ENCODE data around the gene SIGLEC1. TPM values are rescaled to one million over a fixed set of nuclear protein-coding genes. Genes with fewer than 3 reads are reported as not detected.
A peak's percentile ranks its signal among the peaks of the same experiment; 100 is the strongest.

SIGLEC1 gene
- total RNA-seq, 3 donors from 2014 or later = 0.05 TPM

GRCh38 chr20:3738111-3739053 is 26.0 kb upstream of the SIGLEC1 start:
- no peak overlapping the region for H3K4me3 Mint-ChIP-seq
- H3K9me3 Mint-ChIP-seq = no peaks in the 10 kb centered on the region
- no peaks in the 10 kb centered on the region for H3K4me1 Mint-ChIP-seq (ENCODE audit: low read depth)
- H3K27me3 Mint-ChIP-seq (ENCODE audit: low read depth) = peaks cover 8% of the 10 kb centered on the region
- no peaks in the 10 kb centered on the region for H3K36me3 Mint-ChIP-seq (ENCODE audit: insufficient read depth)
- ATAC-seq (no peak), DNase-seq (no peak)

GRCh38 chr20:3735768-3736167 is 23.4 kb upstream of the SIGLEC1 start:
- Mint-ChIP-seq H3K4me3 (no peak overlapping the region), H3K36me3 (ENCODE audit: insufficient read depth) (no peaks in the 10 kb centered on the region), H3K9me3 (no peaks in the 10 kb centered on the region), H3K27me3 (ENCODE audit: low read depth) (peaks cover 27% of the 10 kb centered on the region), H3K4me1 (ENCODE audit: low read depth) (no peaks in the 10 kb centered on the region)
- DNase-seq (no peak), ATAC-seq (no peak)

- no peak overlapping the region for H3K4me3 Mint-ChIP-seq
- H3K36me3 Mint-ChIP-seq (ENCODE audit: insufficient read depth) = no peaks in the 10 kb centered on the region
- no peaks in the 10 kb centered on the region for H3K9me3 Mint-ChIP-seq
- no peak for ATAC-seq
- H3K27me3 Mint-ChIP-seq (ENCODE audit: low read depth) = peaks cover 35% of the 10 kb centered on the region
- no peaks in the 10 kb centered on the region for H3K4me1 Mint-ChIP-seq (ENCODE audit: low read depth)
- DNase-seq = no peak
Measured at GRCh38 chr20:3734111-3734843, 21.9 kb upstream of the SIGLEC1 start.

GRCh38 chr20:3733119-3733995 is 21.0 kb upstream of the SIGLEC1 start:
- no peak for DNase-seq
- Mint-ChIP-seq H3K4me1 (ENCODE audit: low read depth) (no peaks in the 10 kb centered on the region), H3K27me3 (ENCODE audit: low read depth) (peaks cover 35% of the 10 kb centered on the region), H3K9me3 (no peaks in the 10 kb centered on the region), H3K4me3 (no peak overlapping the region), H3K36me3 (ENCODE audit: insufficient read depth) (no peaks in the 10 kb centered on the region)
- no peak for ATAC-seq

GRCh38 chr20:3732327-3733118 is 20.1 kb upstream of the SIGLEC1 start, which contains the start of gene HSPA12B:
Gene HSPA12B (plus strand): TSS chr20:3732685. CDS start chr20:3738675, 5,990 bp downstream.
- peak in 1 of 2 donors; percentile 45 for ATAC-seq
- H3K36me3 Mint-ChIP-seq (ENCODE audit: insufficient read depth) = no peaks in the 10 kb centered on the region
- H3K27me3 Mint-ChIP-seq (ENCODE audit: low read depth) = peaks cover 37% of the 10 kb centered on the region
- no peaks in the 10 kb centered on the region for H3K4me1 Mint-ChIP-seq (ENCODE audit: low read depth)
- H3K4me3 Mint-ChIP-seq = no peak within 1 kb of the TSS
- DNase-seq = no peak
- H3K9me3 Mint-ChIP-seq = no peaks in the 10 kb centered on the region

GRCh38 chr20:3731944-3732326 is 19.5 kb upstream of the SIGLEC1 start:
- Mint-ChIP-seq H3K4me3 (no peak overlapping the region), H3K4me1 (ENCODE audit: low read depth) (no peaks in the 10 kb centered on the region), H3K27me3 (ENCODE audit: low read depth) (peaks cover 43% of the 10 kb centered on the region), H3K36me3 (ENCODE audit: insufficient read depth) (no peaks in the 10 kb centered on the region), H3K9me3 (no peaks in the 10 kb centered on the region)
- DNase-seq (no peak), ATAC-seq (no peak)

GRCh38 chr20:3730803-3731672 is 18.6 kb upstream of the SIGLEC1 start:
- Mint-ChIP-seq H3K36me3 (ENCODE audit: insufficient read depth) (no peaks in the 10 kb centered on the region), H3K27me3 (ENCODE audit: low read depth) (peaks cover 46% of the 10 kb centered on the region), H3K4me1 (ENCODE audit: low read depth) (no peaks in the 10 kb centered on the region), H3K4me3 (no peak overlapping the region), H3K9me3 (no peaks in the 10 kb centered on the region)
- ATAC-seq (no peak), DNase-seq (no peak)

GRCh38 chr20:3729811-3730540 is 17.6 kb upstream of the SIGLEC1 start:
- Mint-ChIP-seq H3K4me1 (ENCODE audit: low read depth) (no peaks in the 10 kb centered on the region), H3K36me3 (ENCODE audit: insufficient read depth) (no peaks in the 10 kb centered on the region), H3K27me3 (ENCODE audit: low read depth) (peaks cover 47% of the 10 kb centered on the region), H3K4me3 (no peak overlapping the region), H3K9me3 (no peaks in the 10 kb centered on the region)
- no peak for DNase-seq
- ATAC-seq = no peak

GRCh38 chr20:3729378-3729777 is 17.0 kb upstream of the SIGLEC1 start:
- H3K9me3 Mint-ChIP-seq = no peaks in the 10 kb centered on the region
- H3K4me1 Mint-ChIP-seq (ENCODE audit: low read depth) = no peaks in the 10 kb centered on the region
- ATAC-seq (no peak), DNase-seq (no peak)
- H3K36me3 Mint-ChIP-seq (ENCODE audit: insufficient read depth) = no peaks in the 10 kb centered on the region
- H3K4me3 Mint-ChIP-seq = no peak overlapping the region
- H3K27me3 Mint-ChIP-seq (ENCODE audit: low read depth) = peaks cover 49% of the 10 kb centered on the region

GRCh38 chr20:3728876-3729275 is 16.5 kb upstream of the SIGLEC1 start:
- no peaks in the 10 kb centered on the region for H3K36me3 Mint-ChIP-seq (ENCODE audit: insufficient read depth)
- no peaks in the 10 kb centered on the region for H3K9me3 Mint-ChIP-seq
- no peak for ATAC-seq
- no peak for DNase-seq
- peaks cover 51% of the 10 kb centered on the region for H3K27me3 Mint-ChIP-seq (ENCODE audit: low read depth)
- H3K4me3 Mint-ChIP-seq = no peak overlapping the region
- no peaks in the 10 kb centered on the region for H3K4me1 Mint-ChIP-seq (ENCODE audit: low read depth)

- H3K9me3 Mint-ChIP-seq = no peaks in the 10 kb centered on the region
- no peaks in the 10 kb centered on the region for H3K36me3 Mint-ChIP-seq (ENCODE audit: insufficient read depth)
- no peak for DNase-seq
- H3K27me3 Mint-ChIP-seq (ENCODE audit: low read depth) = peaks cover 47% of the 10 kb centered on the region
- no peaks in the 10 kb centered on the region for H3K4me1 Mint-ChIP-seq (ENCODE audit: low read depth)
- no peak for ATAC-seq
- H3K4me3 Mint-ChIP-seq = no peak overlapping the region
Measured at GRCh38 chr20:3728354-3728753, 16.0 kb upstream of the SIGLEC1 start.

- DNase-seq (no peak), ATAC-seq (no peak)
- Mint-ChIP-seq H3K27me3 (ENCODE audit: low read depth) (peaks cover 39% of the 10 kb centered on the region), H3K9me3 (no peaks in the 10 kb centered on the region), H3K36me3 (ENCODE audit: insufficient read depth) (no peaks in the 10 kb centered on the region), H3K4me1 (ENCODE audit: low read depth) (no peaks in the 10 kb centered on the region), H3K4me3 (no peak overlapping the region)
Measured at GRCh38 chr20:3727401-3728021, 15.1 kb upstream of the SIGLEC1 start.

Data from activated T-cell treated with anti-CD3 and anti-CD28 coated beads, Interleukin-2, amount 50 U/mL, for 4 hours (primary cell).